GM12872 (cell line): ENCODE data around the gene KRTAP10-11.

Source experiments
- TF ChIP-seq, protein P1 (sequence below): IDR thresholded peaks from 3 replicates; pipeline ENCODE4 v1.5.1; 2011; ENCODE audit warnings: low read depth, mild to moderate bottlenecking, low read length, moderate library complexity; ENCODE audit not compliant: insufficient read depth

Gene KRTAP10-11

GRCh38 chr21:44628707-44629391 lies 17.4 kb upstream of the KRTAP10-11 start:
- TF ChIP-seq, protein P1, sequence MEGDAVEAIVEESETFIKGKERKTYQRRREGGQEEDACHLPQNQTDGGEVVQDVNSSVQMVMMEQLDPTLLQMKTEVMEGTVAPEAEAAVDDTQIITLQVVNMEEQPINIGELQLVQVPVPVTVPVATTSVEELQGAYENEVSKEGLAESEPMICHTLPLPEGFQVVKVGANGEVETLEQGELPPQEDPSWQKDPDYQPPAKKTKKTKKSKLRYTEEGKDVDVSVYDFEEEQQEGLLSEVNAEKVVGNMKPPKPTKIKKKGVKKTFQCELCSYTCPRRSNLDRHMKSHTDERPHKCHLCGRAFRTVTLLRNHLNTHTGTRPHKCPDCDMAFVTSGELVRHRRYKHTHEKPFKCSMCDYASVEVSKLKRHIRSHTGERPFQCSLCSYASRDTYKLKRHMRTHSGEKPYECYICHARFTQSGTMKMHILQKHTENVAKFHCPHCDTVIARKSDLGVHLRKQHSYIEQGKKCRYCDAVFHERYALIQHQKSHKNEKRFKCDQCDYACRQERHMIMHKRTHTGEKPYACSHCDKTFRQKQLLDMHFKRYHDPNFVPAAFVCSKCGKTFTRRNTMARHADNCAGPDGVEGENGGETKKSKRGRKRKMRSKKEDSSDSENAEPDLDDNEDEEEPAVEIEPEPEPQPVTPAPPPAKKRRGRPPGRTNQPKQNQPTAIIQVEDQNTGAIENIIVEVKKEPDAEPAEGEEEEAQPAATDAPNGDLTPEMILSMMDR, result no peak

DNA sequence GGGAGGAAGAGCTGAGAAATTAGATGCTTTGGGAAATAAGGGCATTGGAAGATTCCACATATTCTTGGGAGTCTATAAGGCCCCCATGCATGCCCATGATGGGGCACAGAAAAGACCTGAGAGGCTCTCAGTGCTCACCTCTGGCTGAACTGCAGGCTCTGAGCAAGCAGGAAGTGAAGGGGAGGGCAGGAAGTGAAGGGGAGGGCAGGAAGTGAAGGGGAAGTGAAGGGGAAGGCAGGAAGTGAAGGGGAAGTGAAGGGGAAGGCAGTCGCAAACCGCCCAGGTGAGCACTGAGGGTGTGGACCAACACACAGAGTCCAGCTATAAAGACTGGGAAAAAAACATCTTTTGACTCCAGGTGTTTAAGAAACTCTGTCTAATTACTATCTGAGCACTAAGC lies 15.8 kb upstream of the KRTAP10-11 start:
- TF ChIP-seq, protein P1, result no peak

- TF ChIP-seq, protein P1, result no peak
Observed at GRCh38 chr21:44632067-44632466, 14.1 kb upstream of the KRTAP10-11 start.

GRCh38 chr21:44636209-44637017 lies 9.8 kb upstream of the KRTAP10-11 start:
- TF ChIP-seq, protein P1, result no peak

GRCh38 chr21:44637018-44637850 lies 9.0 kb upstream of the KRTAP10-11 start, which contains the start of gene KRTAP10-10:
Gene KRTAP10-10 (plus strand): TSS chr21:44637356. CDS start chr21:44637418, 62 bp downstream.
- TF ChIP-seq, protein P1, result no peak

DNA sequence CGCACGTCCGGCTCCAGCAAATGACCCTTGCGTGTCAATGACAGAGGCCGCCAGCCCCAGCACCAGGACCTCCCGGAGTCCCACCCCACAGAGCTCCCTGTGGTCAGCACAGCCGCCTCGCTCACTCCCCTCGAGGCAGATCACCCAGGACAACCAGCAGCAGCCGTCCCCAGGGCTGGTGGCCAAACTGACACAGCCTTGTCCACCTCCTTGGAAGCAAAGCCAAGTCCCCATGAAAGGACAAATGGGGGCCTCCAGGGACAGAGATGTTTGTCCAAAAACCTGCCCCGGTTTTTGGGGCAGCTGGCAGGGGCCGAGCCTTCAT lies 6.9 kb upstream of the KRTAP10-11 start:
- TF ChIP-seq, protein P1, result no peak

- TF ChIP-seq, protein P1, result no peak
Observed at GRCh38 chr21:44640761-44641160, 5.5 kb upstream of the KRTAP10-11 start.
